Activated CD4-positive, alpha-beta T cell treated with anti-CD3 and anti-CD28 coated beads, Interleukin-2, amount 10 ng/mL, durations not matched to agents 7 days and 5 days (primary cell): ENCODE data around the gene GIPR. TPM values are rescaled to one million over a fixed set of nuclear protein-coding genes. Genes with fewer than 3 reads are reported as not detected.

Experiments
- CTCF ChIA-PET: fragments of 350-600 bp; sonication (Branson Sonifier 250); formaldehyde crosslinking; loops from one replicate; lab custom pipeline; 2021; ENCODE audit warnings: antibody characterized with exemption; lab: Charles Lee
- POLR2A ChIA-PET: fragments of 350-600 bp; sonication (Branson Sonifier 250); formaldehyde crosslinking; loops from one replicate; lab custom pipeline; 2021; ENCODE audit warnings: antibody characterized with exemption; lab: Charles Lee
- DNase-seq: peaks from one replicate; pipeline ENCODE4 v3.0.0-alpha.2; 2020
- H3K27ac Mint-ChIP-seq: one replicate; pipeline ENCODE4 v1.8.0; 2021; ENCODE audit warnings: mild to moderate bottlenecking, moderate library complexity, mixed read lengths
- H3K27me3 Mint-ChIP-seq: one replicate; pipeline ENCODE4 v1.8.0; 2021; ENCODE audit warnings: mixed read lengths
- H3K36me3 Mint-ChIP-seq: one replicate; pipeline ENCODE4 v1.8.0; 2021; ENCODE audit warnings: low read depth, mixed read lengths
- H3K4me1 Mint-ChIP-seq: one replicate; pipeline ENCODE4 v1.8.0; 2021; ENCODE audit warnings: mixed read lengths
- H3K4me3 Mint-ChIP-seq: one replicate; pipeline ENCODE4 v1.8.0; 2021; ENCODE audit warnings: mild to moderate bottlenecking, moderate library complexity, mixed read lengths
- H3K9me3 Mint-ChIP-seq: one replicate; pipeline ENCODE4 v1.8.0; 2021; ENCODE audit warnings: mixed read lengths
- total RNA-seq, 2 experiments: library from RNA; stranded (reverse); gene quantifications; one replicate each; pipeline ENCODE4 v1.2.3, GENCODE V29; 2021

GIPR gene
- total RNA-seq, 2 experiments from 2014 or later = 1.3 to 1.4 TPM

DNA sequence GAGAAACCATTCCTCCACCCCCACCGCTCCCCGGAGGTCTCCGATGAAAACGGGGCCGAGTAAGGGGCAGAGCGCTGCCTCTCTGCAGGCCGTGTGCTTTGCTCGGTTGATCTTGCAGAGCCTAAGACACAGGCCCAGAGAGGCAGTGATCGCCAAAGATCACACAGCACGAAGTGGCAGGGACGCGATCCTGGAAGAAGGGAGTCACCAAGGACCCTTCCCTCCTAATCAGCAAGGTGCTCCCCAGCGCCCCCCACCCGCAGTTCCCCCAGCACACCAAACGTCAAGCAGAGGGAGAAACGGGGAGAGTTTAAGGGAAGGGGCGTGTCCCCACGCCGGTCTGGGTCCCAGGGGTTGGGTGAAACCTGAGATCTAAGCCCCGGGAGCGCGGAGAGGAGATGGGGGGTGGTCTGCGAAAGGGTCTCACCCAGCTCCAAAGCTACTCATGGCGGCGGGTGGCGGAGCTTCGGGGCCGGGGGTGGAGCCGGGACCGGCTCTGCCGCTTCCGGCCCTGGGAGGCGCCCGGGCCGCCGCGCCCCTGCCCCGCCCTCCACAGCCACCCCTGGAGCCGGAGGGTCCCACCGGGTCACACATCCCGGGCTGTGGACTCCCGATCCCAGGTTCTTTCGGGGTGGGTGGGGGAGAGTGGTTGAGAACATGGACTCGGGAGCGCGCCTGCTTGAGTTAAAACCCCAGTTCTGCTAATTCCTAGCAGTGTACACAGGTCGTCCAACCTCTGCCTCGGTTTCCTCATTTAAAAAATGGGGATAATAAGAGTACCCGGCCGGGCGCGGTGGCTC lies 28.9 kb upstream of the GIPR start, which contains the start of gene EML2:
TSS of gene EML2 (minus strand) at position 468 of the 800 bp plus-strand sequence. CDS start at position 447, 21 bp downstream.
- Mint-ChIP-seq H3K36me3 (peaks cover 9% of the 10 kb centered on the region), H3K27me3 (no peaks in the 10 kb centered on the region), H3K4me3 (peak within 1 kb of the TSS; percentile 85), H3K9me3 (no peaks in the 10 kb centered on the region), H3K27ac (peak within 1 kb of the TSS; percentile 89), H3K4me1 (peaks cover 52% of the 10 kb centered on the region)
- peak; percentile 61 for DNase-seq
- ChIA-PET POLR2A (no interaction called here), CTCF (interaction anchor here (0.9 to 3.1 kb wide), 10 partner anchors 14 to 224 kb away, joined by 3 to 10 read pairs (median 4); no protein-coding TSS in a partner anchor)

DNA sequence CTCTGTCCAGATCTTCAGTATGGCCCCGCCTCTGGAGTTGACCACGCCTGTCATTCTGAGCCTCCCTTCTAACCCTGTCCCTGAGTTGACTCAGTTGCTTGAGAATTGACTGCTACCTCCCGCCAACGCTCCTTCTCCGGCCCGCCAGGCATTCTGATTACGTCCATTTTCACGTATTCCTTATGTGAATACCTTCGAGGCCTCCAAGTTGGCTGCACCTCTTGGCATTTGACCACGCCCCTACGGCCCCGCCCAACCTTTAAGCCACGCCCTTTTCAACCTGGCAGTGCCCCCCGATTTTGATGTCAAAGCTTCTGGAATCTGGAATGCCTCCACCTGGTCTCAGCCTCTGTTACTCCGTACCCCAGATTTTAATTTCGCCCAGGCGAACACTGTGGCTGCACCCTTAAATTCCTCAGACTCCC lies 27.2 kb upstream of the GIPR start:
- ChIA-PET POLR2A (interaction anchor here (0.6 to 0.8 kb wide), 2 partner anchors 56 to 1886 kb away, joined by 3 read pairs; partner anchors contain the start of genes OPA3 and SMG9), CTCF (interaction anchor here (1.5 to 3.6 kb wide), 14 partner anchors 9 to 201 kb away, joined by 4 to 38 read pairs (median 13); partner anchors contain the start of genes GIPR, QPCTL and SNRPD2)
- DNase-seq = peak; percentile 37
- H3K4me3 Mint-ChIP-seq = peak overlapping the region; percentile 80
- peaks cover 55% of the 10 kb centered on the region for H3K4me1 Mint-ChIP-seq
- H3K36me3 Mint-ChIP-seq = peaks cover 9% of the 10 kb centered on the region
- H3K27ac Mint-ChIP-seq = peak overlapping the region; percentile 96
- no peaks in the 10 kb centered on the region for H3K9me3 Mint-ChIP-seq
- H3K27me3 Mint-ChIP-seq = peaks cover 3% of the 10 kb centered on the region

DNA sequence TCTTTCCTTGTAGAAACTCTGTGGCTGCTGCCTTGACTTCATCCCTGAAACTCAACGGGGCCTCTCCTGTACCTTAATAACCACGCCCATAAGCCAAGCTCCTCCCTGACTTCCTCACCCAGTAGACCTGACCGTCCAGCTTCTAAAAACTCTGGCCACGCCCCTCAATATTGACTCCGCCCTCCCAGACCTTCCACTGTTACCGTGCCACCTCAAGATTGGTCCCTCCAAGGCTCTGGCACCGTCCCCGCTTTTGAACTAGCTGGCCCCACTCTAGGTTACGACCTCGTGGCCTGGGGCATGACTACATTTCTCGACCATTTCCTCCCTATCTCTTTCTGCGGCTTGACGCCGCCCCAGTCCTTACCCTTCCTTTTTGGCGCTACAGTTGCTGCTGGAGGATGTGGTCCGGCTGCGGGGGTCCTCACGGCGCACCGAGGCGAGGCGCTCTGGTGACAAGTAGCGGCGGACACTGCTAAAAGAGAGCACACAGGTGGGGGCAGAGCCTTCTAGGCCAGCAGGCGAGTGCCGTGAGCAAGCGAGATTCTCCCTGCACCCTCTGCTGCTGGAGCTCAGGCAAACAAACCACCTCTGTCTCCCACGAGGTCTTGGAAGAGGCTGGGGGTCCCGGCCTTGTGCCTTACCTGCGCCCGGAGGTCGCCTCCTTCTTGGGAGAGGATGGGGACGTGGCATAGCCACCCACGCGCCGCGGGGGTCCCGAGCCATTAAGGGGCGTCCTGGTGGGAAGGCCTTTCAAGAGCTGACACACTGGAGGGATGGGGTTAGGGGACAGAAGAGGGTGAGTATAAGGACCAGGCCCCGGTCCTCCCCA lies 26.5 kb upstream of the GIPR start:
- H3K4me1 Mint-ChIP-seq = peaks cover 62% of the 10 kb centered on the region
- H3K27ac Mint-ChIP-seq = peak overlapping the region; percentile 96
- no peaks in the 10 kb centered on the region for H3K9me3 Mint-ChIP-seq

DNA sequence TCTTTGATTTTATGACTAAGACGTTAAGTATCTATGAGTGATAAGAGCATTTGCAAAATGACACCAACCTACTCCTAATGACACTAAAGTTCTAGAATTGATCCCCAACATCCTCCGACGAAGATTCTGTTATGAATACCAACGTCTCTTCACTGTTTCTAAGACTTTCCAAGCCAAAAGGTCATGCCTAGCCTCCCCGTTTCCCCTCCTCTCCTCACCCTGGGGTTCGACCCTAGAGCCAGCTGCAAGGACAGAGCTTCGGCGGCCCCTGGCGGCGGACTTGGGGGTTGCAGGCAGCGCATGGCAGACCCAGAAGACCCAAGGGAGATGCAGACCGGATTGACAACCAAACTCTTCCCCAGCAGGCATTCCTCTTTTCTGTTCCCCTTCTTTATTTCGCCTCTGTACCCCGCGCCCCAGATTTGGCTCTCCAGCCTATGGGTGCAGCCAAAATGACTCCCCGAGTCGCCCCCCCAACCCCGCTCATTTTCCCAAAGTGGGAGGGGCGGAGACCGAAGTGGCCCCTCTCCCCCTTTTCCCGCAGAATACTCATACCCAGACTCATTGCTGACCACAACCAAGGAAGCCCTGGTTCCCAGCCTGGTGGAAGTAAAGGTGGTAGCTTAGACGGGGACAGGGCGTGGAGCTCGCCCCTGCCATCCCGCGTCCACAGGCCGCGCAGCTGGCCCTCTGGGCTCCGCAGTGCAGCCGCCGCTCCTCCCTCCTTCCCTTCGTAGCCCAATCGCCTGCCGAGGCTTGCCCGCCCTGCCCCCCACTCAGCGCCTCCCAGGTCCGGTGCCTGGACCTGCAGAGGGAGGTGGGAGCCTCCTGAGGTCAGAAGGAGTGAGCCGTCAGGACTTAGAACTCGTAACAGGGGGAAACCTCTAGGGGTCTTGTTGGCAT lies 24.7 kb upstream of the GIPR start:
- Mint-ChIP-seq H3K27ac (peak overlapping the region; percentile 75), H3K27me3 (peaks cover 3% of the 10 kb centered on the region), H3K9me3 (no peaks in the 10 kb centered on the region), H3K4me1 (peaks cover 56% of the 10 kb centered on the region), H3K36me3 (peaks cover 9% of the 10 kb centered on the region), H3K4me3 (peak overlapping the region; percentile 23)
- ChIA-PET POLR2A (interaction anchor here (1.2 kb wide), 1 partner anchor 29 kb away, joined by 4 read pairs; no protein-coding TSS in a partner anchor), CTCF (interaction anchor here (0.7 to 3.6 kb wide), 30 partner anchors 9 to 239 kb away, joined by 3 to 38 read pairs (median 8); partner anchors contain the start of genes GIPR, PPM1N, QPCTL and SIX5)
- DNase-seq = peak; percentile 90

More for the DNA sequence above, 26.5 kb upstream of the GIPR start:
- ChIA-PET POLR2A (interaction anchor here (0.6 to 1.2 kb wide), 3 partner anchors 27 to 1887 kb away, joined by 3 to 4 read pairs (median 3); partner anchors contain the start of genes OPA3 and SMG9), CTCF (interaction anchor here (0.5 to 3.6 kb wide), 34 partner anchors 10 to 202 kb away, joined by 3 to 38 read pairs (median 8); partner anchors contain the start of genes GIPR, PPM1N, QPCTL and SIX5)
- Mint-ChIP-seq H3K36me3 (peaks cover 9% of the 10 kb centered on the region), H3K4me3 (peak overlapping the region; percentile 80), H3K27me3 (peaks cover 3% of the 10 kb centered on the region)
- DNase-seq = peak; percentile 79

DNA sequence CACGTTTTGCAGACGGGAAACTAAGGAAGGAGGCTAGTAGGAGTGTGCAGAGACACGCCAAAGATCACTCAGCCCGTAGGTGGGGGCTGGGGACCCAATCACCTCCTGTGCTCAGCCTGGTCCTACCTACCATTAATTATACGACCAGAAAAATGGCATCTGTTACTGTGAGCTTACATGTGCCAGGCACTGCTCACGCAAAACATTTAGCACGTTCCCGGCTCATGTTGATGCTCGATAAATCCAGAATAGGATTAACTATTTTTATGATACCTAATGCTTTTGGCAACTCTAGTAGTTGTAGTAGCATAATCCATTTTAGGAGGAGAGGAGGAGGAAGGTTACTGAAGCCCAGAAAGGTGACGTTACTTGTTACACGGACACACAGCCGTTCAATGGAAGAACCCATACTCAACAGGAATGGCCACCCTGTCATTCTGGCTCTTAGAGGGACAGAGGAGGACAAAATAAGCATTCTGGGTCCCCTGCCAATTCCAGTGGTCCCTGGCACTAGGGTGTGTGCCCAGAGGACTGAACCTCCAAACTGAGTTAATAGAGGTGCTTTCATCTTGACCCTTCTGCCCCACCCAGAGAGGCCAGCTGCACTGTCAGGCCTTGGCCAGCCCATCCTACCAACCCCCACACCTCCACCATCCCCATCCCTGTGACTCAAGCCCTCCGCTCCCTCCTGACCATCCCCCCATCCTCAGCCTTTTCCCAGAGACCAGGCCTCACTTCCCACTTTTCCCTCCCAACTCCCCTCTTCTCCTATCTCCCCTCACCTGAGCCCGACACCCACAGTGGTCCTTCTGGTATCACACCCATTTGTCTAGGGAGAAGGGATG lies 23.9 kb upstream of the GIPR start:
- CTCF ChIA-PET = interaction anchor here (0.7 to 3.6 kb wide), 15 partner anchors 8 to 204 kb away, joined by 3 to 38 read pairs (median 10); partner anchors contain the start of gene GIPR
- POLR2A ChIA-PET = no interaction called here
- Mint-ChIP-seq H3K4me3 (peak overlapping the region; percentile 32), H3K4me1 (peaks cover 48% of the 10 kb centered on the region), H3K27ac (no peak overlapping the region), H3K27me3 (peaks cover 3% of the 10 kb centered on the region), H3K9me3 (no peaks in the 10 kb centered on the region), H3K36me3 (peaks cover 7% of the 10 kb centered on the region)
- DNase-seq = no peak

DNA sequence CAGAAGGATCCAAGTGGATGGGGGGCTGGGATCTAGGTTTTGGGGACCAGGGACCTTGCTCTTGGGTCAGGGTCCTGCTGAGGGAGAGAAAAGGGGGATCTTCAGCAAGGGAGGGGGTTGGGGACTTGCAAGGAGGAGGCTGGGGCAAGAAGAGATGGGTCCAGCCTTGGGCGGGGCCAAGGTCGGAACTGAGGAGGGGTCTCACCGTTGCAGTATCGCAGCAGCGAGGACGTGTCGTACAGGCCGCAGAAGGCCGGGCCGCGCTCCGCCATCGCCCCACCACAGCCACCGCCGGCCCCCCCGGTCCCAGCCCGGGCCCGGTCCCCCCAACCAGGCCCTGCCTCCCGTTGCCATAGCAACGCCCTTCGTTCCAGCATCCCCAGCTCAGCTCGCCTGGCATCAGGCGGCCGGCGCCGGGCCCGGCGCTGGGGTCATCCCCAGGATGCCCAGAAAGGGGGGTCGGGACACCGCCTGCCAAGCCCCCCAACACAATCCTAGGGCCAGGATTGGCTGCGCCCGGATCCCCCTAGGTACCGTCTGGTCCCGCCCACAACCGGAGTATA lies 22.9 kb upstream of the GIPR start:
- Mint-ChIP-seq H3K4me1 (peaks cover 43% of the 10 kb centered on the region), H3K36me3 (peaks cover 7% of the 10 kb centered on the region), H3K27me3 (peaks cover 3% of the 10 kb centered on the region), H3K27ac (peak overlapping the region; percentile 84), H3K4me3 (peak overlapping the region; percentile 82), H3K9me3 (no peaks in the 10 kb centered on the region)
- DNase-seq = no peak
- POLR2A ChIA-PET = interaction anchor here (0.7 kb wide), 1 partner anchor 1029 kb away, joined by 3 read pairs; no protein-coding TSS in a partner anchor
- CTCF ChIA-PET = interaction anchor here (0.6 to 1.7 kb wide), 11 partner anchors 23 to 206 kb away, joined by 3 to 6 read pairs (median 3); partner anchors contain the start of genes GIPR and QPCTL

DNA sequence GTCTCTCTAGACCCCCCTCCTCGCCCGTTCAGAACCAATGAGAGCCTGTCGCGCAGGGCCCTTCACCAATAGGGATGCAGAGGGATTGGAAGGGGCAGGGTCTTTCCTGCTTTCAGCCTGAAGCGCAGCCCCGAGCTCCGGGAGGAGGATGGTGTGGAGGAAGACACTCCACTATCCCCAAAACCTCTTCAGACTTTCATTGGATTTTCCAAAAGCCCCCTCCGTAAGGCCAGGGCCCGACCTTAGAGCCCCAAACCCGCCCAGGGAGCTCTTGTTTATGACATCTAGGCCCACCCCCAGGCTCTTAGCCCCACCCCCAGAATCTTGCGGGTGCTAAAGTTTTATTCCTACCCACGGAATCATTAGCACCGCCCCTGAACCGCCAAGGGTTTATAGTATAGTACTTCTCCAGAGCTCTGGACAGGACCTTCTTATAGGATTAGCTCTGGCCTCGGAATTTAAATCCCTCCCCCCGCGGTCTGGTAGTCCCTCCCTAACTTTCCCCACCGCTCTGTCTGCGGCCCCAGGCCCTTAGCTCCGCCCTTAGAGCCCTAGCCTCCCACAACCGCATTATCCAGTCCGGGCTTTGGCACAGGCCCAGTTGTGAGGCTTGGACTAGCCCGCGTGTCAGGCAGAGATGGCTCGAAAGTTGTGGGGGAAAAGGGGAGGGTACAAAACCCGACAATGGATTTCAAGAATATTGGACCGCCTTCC lies 22.2 kb upstream of the GIPR start:
- ChIA-PET POLR2A (interaction anchor here (0.7 kb wide), 1 partner anchor 1029 kb away, joined by 3 read pairs; no protein-coding TSS in a partner anchor), CTCF (interaction anchor here (0.6 to 1.7 kb wide), 13 partner anchors 22 to 207 kb away, joined by 3 to 6 read pairs (median 3); partner anchors contain the start of genes GIPR and QPCTL)
- H3K27ac Mint-ChIP-seq = peak overlapping the region; percentile 84
- peaks cover 38% of the 10 kb centered on the region for H3K4me1 Mint-ChIP-seq
- H3K9me3 Mint-ChIP-seq = no peaks in the 10 kb centered on the region
- H3K4me3 Mint-ChIP-seq = peak overlapping the region; percentile 82
- H3K27me3 Mint-ChIP-seq = peaks cover 3% of the 10 kb centered on the region
- H3K36me3 Mint-ChIP-seq = peaks cover 5% of the 10 kb centered on the region
- DNase-seq = peak; percentile 89

DNA sequence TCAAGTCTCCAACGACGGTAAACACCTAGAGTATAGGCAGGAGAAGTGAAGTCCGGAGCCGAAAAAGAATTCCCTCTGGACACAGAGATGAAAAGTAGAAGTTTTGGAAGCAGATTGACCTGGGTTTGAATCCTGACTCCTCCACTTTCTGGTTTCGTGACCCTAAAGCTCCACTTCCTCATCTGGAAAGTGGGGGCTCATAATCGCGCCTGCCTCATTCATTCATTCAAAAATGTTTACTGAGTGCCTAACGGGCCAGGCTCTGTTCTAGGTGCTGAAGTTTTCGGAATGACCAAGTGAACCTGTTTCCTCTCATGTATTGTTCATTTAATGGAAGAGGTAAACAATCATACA lies 21.7 kb upstream of the GIPR start:
- DNase-seq = no peak
- H3K4me1 Mint-ChIP-seq = peaks cover 33% of the 10 kb centered on the region
- H3K9me3 Mint-ChIP-seq = no peaks in the 10 kb centered on the region
- peaks cover under 1% of the 10 kb centered on the region for H3K36me3 Mint-ChIP-seq
- peak overlapping the region; percentile 82 for H3K4me3 Mint-ChIP-seq
- POLR2A ChIA-PET = no interaction called here
- H3K27me3 Mint-ChIP-seq = peaks cover 3% of the 10 kb centered on the region
- CTCF ChIA-PET = interaction anchor here (0.8 to 1.7 kb wide), 8 partner anchors 22 to 168 kb away, joined by 3 to 5 read pairs (median 3); partner anchors contain the start of gene GIPR
- H3K27ac Mint-ChIP-seq = peak overlapping the region; percentile 84

DNA sequence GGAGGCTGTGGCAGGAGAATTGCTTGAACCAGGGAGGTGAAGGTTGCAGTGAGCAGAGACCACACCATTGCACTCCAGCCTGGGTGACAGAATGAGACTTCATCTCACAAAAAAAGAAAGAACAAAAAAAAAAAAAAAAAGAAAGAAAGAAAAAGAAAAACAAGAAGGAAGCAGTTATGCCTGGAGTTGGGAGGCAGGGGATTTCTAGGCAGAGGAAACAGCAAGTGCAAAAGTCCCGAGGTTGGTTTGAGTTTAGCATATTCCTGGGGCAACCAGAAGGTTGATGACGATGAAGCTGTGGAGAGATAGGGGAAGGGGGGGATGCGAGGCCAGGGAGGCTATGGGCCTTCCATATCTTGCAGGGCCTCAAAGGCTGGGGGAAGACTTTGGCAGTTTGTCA lies 17.3 kb upstream of the GIPR start:
- H3K9me3 Mint-ChIP-seq = no peaks in the 10 kb centered on the region
- no peaks in the 10 kb centered on the region for H3K27me3 Mint-ChIP-seq
- DNase-seq = no peak
- H3K4me1 Mint-ChIP-seq = peaks cover 8% of the 10 kb centered on the region
- H3K27ac Mint-ChIP-seq = no peak overlapping the region
- POLR2A ChIA-PET = no interaction called here
- CTCF ChIA-PET = interaction anchor here (0.6 kb wide), 1 partner anchor 14 kb away, joined by 3 read pairs; no protein-coding TSS in a partner anchor
- no peaks in the 10 kb centered on the region for H3K36me3 Mint-ChIP-seq
- H3K4me3 Mint-ChIP-seq = no peak overlapping the region

DNA sequence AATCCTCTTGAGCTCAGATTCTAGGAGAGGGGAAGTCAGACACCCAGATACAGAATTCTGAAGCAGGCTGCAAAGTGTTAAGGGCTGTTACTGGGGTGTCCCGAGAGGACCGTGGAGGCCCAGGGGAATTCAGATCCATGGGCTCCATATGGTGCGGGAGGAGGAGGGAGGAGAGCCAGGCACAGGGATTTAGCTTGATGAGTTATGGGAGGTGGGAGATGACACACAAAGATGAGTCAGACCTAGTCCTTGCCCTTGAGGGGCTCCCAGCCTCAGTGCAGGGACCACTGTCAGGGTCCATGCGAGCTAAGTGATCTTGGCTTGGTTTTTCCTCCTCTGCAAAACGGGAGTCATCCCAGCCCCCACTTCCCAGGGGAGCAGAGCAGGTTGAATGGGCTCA lies 14.4 kb upstream of the GIPR start:
- ChIA-PET POLR2A (no interaction called here), CTCF (interaction anchor here (1.0 kb wide), 1 partner anchor 168 kb away, joined by 3 read pairs; no protein-coding TSS in a partner anchor)
- Mint-ChIP-seq H3K9me3 (no peaks in the 10 kb centered on the region), H3K27ac (no peak overlapping the region), H3K4me3 (no peak overlapping the region), H3K36me3 (no peaks in the 10 kb centered on the region), H3K27me3 (peaks cover under 1% of the 10 kb centered on the region), H3K4me1 (no peaks in the 10 kb centered on the region)
- DNase-seq = no peak
